Colonic mucosa (tissue), 4 donors: ENCODE results near the gene ACO2. TPM values are rescaled to one million over a fixed set of nuclear protein-coding genes. Genes with fewer than 3 reads are reported as not detected.

Source experiments
- DNase-seq: peaks from one replicate; pipeline ENCODE4 v3.0.0-alpha.2; 2020
- H3K27ac ChIP-seq: fragments of 200-600 bp; one replicate; pipeline ENCODE4 v1.8.0; 2021
- H3K27me3 ChIP-seq: fragments of 200-600 bp; one replicate; pipeline ENCODE4 v1.8.0; 2021
- H3K36me3 ChIP-seq: fragments of 200-600 bp; one replicate; pipeline ENCODE4 v1.8.0; 2021
- H3K4me1 ChIP-seq: fragments of 200-600 bp; one replicate; pipeline ENCODE4 v1.8.0; 2021; ENCODE audit warnings: mild to moderate bottlenecking
- H3K4me3 ChIP-seq: fragments of 200-600 bp; one replicate; pipeline ENCODE4 v1.8.0; 2021
- H3K9ac ChIP-seq, 2 donors: one replicate each; pipeline ENCODE4 v1.7.0; 2013; ENCODE audit warnings: control low read depth in 2 of 2, low read depth in 2 of 2, low read length in 2 of 2
- H3K9me3 ChIP-seq: fragments of 200-600 bp; one replicate; pipeline ENCODE4 v1.8.0; 2021
- intact Hi-C: fragments of 100-400 bp; cut with DNase I; formaldehyde crosslinking; loops from one replicate; pipeline ENCODE4 v1.14.1; 2022
- total RNA-seq, 2 donors: library from RNA; stranded (reverse); fragmentation: NEBNext Ultra II Directional in 1 of 2; extraction: Animal tissue kit (Norgen Biotek cat#: 25700) in 1 of 2; gene quantifications; one replicate each; pipeline ENCODE4 v1.2.1, GENCODE V29; 2021
- TF ChIP-seq, protein P1 (sequence below): fragments of 200-600 bp; IDR thresholded peaks from one replicate; pipeline ENCODE4 v1.8.0; 2022; ENCODE audit warnings: antibody characterized with exemption, mild to moderate bottlenecking
- donor health status: healthy.
- donor health status: DM: no; HTN: no; CAD: no.
- donor health status: DM: no; HTN: no; CAD: no.

ACO2 gene
- total RNA-seq, 2 donors from 2014 or later: 254 to 268 TPM

DNA sequence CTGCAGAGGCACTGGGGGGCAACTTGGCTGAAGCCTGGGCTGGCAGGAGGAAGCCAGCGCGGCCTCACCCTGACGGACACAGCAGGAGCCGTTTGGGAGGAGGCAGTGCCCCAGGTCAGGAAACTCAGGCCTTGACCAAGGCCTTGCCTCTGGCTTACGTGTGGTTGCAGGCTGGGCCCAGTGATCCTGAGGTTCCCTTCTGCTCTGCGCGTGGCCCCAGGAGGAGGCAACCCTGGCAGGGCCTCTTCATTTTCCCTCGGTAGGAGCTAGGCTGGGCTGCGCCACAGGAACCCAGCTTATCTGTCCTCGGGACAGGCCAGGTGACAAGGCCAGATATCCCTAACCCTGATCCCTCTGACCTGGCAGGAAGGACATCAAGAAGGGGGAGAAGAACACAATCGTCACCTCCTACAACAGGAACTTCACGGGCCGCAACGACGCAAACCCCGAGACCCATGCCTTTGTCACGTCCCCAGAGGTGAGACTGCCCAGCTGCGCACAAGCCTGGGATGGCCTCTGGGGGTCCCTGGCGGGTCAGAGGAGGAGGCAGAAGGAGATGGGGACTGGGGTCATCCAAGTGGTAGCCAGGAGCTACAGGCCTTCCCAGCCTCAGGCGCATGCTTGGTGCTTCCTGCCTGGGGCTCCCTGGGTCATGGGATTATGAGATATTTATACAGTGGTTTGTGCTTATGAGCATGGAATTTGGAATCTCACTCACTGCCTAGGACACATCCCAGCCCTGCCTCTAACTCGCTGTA is 54.7 kb downstream of the ACO2 start:
- Histone ChIP-seq H3K36me3 (peaks cover 31% of the 10 kb centered on the region), H3K9ac (peak overlapping the region in 1 of 2 donors; percentile 47), H3K4me1 (no peaks in the 10 kb centered on the region), H3K4me3 (no peak overlapping the region), H3K9me3 (no peaks in the 10 kb centered on the region), H3K27me3 (no peaks in the 10 kb centered on the region), H3K27ac (peak overlapping the region; percentile 70)
- intact Hi-C loops: no loop called here
- no peak for DNase-seq
- TF ChIP-seq, protein P1, sequence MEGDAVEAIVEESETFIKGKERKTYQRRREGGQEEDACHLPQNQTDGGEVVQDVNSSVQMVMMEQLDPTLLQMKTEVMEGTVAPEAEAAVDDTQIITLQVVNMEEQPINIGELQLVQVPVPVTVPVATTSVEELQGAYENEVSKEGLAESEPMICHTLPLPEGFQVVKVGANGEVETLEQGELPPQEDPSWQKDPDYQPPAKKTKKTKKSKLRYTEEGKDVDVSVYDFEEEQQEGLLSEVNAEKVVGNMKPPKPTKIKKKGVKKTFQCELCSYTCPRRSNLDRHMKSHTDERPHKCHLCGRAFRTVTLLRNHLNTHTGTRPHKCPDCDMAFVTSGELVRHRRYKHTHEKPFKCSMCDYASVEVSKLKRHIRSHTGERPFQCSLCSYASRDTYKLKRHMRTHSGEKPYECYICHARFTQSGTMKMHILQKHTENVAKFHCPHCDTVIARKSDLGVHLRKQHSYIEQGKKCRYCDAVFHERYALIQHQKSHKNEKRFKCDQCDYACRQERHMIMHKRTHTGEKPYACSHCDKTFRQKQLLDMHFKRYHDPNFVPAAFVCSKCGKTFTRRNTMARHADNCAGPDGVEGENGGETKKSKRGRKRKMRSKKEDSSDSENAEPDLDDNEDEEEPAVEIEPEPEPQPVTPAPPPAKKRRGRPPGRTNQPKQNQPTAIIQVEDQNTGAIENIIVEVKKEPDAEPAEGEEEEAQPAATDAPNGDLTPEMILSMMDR: no peak

DNA sequence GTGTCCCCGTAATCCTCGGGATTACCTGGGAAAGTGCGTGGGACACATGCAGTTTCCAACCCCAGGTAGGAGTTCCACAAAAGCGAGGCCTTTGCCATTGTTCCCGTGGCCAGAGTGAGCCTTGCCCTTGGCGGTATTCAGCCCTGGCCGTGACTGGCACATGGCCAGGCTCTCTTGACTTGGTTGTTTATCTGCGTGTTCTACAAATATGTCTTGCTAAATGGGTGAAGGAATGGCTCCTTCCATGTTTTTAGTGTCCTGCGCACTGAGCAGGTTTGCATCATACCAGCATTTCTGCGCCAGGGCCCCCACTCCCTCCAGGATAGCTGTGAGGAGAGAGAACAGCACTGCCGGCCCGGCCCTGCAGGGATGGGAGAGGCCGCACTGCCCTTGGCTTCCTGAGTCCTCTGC is 55.3 kb downstream of the ACO2 start:
- H3K9ac ChIP-seq: no peak overlapping the region
- TF ChIP-seq, protein P1: no peak
- peaks cover 36% of the 10 kb centered on the region for H3K36me3 ChIP-seq
- H3K9me3 ChIP-seq: no peaks in the 10 kb centered on the region
- peak overlapping the region; percentile 70 for H3K27ac ChIP-seq
- no peak overlapping the region for H3K4me3 ChIP-seq
- H3K27me3 ChIP-seq: no peaks in the 10 kb centered on the region
- peak; percentile 40 for DNase-seq
- intact Hi-C loops: no loop called here
- H3K4me1 ChIP-seq: no peaks in the 10 kb centered on the region

DNA sequence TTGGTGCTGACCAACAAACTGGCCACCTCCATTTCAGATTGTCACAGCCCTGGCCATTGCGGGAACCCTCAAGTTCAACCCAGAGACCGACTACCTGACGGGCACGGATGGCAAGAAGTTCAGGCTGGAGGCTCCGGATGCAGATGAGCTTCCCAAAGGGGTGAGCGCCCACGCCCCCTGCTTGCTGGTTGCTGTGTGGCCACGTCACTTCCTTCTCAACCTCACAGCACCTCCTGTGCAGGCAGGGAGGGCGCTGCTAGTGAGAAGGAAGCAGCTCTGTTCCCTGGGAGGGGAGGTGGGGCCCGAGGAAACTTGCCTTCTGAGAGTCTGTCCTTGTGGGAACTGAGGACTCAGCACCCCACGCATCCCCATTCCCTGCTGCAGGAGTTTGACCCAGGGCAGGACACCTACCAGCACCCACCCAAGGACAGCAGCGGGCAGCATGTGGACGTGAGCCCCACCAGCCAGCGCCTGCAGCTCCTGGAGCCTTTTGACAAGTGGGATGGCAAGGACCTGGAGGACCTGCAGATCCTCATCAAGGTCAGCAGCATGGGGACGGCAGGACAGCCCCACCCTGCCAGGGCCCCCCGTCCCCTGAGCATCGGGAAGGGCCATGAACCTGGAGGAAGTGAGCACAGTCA is 56.0 kb downstream of the ACO2 start:
- no peaks in the 10 kb centered on the region for H3K9me3 ChIP-seq
- H3K4me1 ChIP-seq: no peaks in the 10 kb centered on the region
- H3K4me3 ChIP-seq: no peak overlapping the region
- H3K27ac ChIP-seq: peak overlapping the region; percentile 70
- TF ChIP-seq, protein P1: no peak
- DNase-seq: peak; percentile 38
- no peaks in the 10 kb centered on the region for H3K27me3 ChIP-seq
- intact Hi-C loops: no loop called here
- H3K36me3 ChIP-seq: peaks cover 38% of the 10 kb centered on the region
- H3K9ac ChIP-seq: no peak overlapping the region

DNA sequence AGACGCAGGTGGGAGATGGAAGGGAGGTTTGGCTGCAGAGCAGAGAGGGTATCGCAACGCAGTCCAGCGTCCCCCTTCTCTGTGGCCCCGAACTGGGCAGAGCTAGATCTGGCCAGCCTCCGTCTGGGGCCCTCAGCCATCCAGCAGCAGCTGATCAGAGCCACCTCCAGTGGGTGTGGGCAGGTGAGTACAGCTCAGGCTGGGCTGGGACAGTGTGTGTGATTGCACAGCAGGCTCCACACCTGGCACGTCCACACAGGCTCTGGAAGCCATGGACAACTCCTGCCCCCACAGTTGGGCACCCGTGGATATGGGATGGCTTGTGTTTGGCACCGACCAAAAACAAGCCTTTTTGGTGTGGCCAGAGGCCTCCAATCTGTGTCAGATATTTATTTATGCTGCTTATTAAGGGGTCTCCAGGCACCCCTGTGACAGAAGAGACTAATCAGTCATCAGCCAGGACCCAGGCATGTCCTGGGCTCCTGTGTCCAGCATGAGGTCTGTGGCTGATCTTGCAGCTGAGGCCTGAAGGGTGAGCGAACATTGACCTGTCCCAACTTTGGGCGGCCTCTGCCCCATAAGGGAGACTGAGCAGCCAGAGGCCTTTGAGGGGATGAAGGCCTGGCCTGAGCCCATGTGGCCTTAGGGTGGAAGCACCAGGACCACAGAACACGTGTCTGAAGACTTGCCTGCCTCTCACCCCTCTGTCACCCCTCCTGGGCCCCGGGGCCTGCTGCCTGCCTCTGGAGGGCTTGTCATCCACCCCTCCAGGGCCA is 56.7 kb downstream of the ACO2 start:
- TF ChIP-seq, protein P1: no peak
- H3K4me1 ChIP-seq: no peaks in the 10 kb centered on the region
- no peak overlapping the region for H3K9ac ChIP-seq
- intact Hi-C loops: no loop called here
- H3K36me3 ChIP-seq: peaks cover 39% of the 10 kb centered on the region
- no peak overlapping the region for H3K4me3 ChIP-seq
- no peaks in the 10 kb centered on the region for H3K9me3 ChIP-seq
- H3K27ac ChIP-seq: peak overlapping the region; percentile 70
- no peak for DNase-seq
- H3K27me3 ChIP-seq: no peaks in the 10 kb centered on the region

DNA sequence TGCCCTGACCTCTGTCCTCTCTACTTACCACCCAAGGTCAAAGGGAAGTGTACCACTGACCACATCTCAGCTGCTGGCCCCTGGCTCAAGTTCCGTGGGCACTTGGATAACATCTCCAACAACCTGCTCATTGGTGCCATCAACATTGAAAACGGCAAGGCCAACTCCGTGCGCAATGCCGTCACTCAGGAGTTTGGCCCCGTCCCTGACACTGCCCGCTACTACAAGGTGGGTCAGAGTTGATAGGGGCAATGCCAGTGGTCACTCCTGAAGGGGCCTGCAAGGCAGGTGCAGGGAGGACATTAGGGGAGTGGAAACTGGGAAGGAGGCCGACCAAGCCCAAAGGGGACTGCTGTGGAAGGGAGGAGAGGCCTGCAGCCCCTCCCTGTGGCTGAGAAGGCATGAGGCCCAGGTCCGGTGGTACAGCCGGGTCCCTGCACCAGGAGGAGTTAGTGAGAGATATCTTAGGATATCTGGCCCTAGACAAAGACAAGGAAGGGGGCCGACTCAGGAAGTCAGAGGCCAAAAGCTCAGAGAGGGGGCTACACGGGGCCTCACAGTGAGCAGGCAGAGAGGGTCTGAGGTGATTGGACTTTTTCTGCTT is 57.4 kb downstream of the ACO2 start:
- no peaks in the 10 kb centered on the region for H3K27me3 ChIP-seq
- TF ChIP-seq, protein P1: no peak
- DNase-seq: no peak
- intact Hi-C loops: no loop called here
- peaks cover 46% of the 10 kb centered on the region for H3K36me3 ChIP-seq
- H3K4me1 ChIP-seq: no peaks in the 10 kb centered on the region
- H3K27ac ChIP-seq: no peak overlapping the region
- no peak overlapping the region for H3K4me3 ChIP-seq
- no peaks in the 10 kb centered on the region for H3K9me3 ChIP-seq
- H3K9ac ChIP-seq: no peak overlapping the region
